NT2/D1 (cell line): ENCODE data around the gene RTCA.
A peak's percentile ranks its signal among the peaks of the same experiment; 100 is the strongest.

Experiments used
- DNase-seq: peaks from one replicate; pipeline ENCODE4 v3.0.0-alpha.2; 2011; ENCODE audit warnings: low read depth, low spot score
- H3K27me3 ChIP-seq: 2 replicates; pipeline ENCODE4 v1.6.0; 2011; ENCODE audit warnings: mild to moderate bottlenecking; ENCODE audit not compliant: insufficient read length, insufficient read depth
- H3K36me3 ChIP-seq: 2 replicates; pipeline ENCODE4 v1.6.1; 2011; ENCODE audit warnings: mild to moderate bottlenecking, low read length, mixed read lengths; ENCODE audit not compliant: insufficient read depth, insufficient read length
- H3K4me1 ChIP-seq: 2 replicates; pipeline ENCODE4 v1.5.1; 2011; ENCODE audit not compliant: insufficient read depth, insufficient read length
- H3K4me3 ChIP-seq: 2 replicates; pipeline ENCODE4 v1.5.1; 2011; ENCODE audit warnings: low read depth; ENCODE audit not compliant: insufficient read length
- H3K9ac ChIP-seq: 2 replicates; pipeline ENCODE4 v1.6.0; 2011; ENCODE audit warnings: low read depth; ENCODE audit not compliant: insufficient read length
- H3K9me3 ChIP-seq: 2 replicates; pipeline ENCODE4 v1.5.1; 2011; ENCODE audit warnings: mild to moderate bottlenecking, low read length; ENCODE audit not compliant: insufficient read depth
- SUZ12 ChIP-seq: IDR thresholded peaks from 2 replicates; pipeline ENCODE4 v1.6.1; 2011; ENCODE audit not compliant: insufficient read length, insufficient read depth; ENCODE audit errors: extremely low read depth
- YY1 ChIP-seq: IDR thresholded peaks from 2 replicates; pipeline ENCODE4 v1.6.1; 2011; ENCODE audit not compliant: insufficient read length, insufficient read depth
- ZNF274 ChIP-seq: IDR thresholded peaks from 2 replicates; pipeline ENCODE4 v1.6.1; 2011; ENCODE audit warnings: mild to moderate bottlenecking, low read depth, low read length

RTCA gene

GRCh38 chr1:100298512-100298911, 32.5 kb downstream of the RTCA start:
- H3K36me3 ChIP-seq, result peaks cover 4% of the 10 kb centered on the region
- H3K4me3 ChIP-seq, result no peak overlapping the region
- H3K27me3 ChIP-seq, result no peaks in the 10 kb centered on the region
- DNase-seq, result no peak
- H3K9ac ChIP-seq, result no peak overlapping the region
- H3K9me3 ChIP-seq, result no peaks in the 10 kb centered on the region
- H3K4me1 ChIP-seq, result no peaks in the 10 kb centered on the region
- TF ChIP-seq ZNF274, result no peak
- TF ChIP-seq YY1, result no peak
- TF ChIP-seq SUZ12, result no peak

DNA sequence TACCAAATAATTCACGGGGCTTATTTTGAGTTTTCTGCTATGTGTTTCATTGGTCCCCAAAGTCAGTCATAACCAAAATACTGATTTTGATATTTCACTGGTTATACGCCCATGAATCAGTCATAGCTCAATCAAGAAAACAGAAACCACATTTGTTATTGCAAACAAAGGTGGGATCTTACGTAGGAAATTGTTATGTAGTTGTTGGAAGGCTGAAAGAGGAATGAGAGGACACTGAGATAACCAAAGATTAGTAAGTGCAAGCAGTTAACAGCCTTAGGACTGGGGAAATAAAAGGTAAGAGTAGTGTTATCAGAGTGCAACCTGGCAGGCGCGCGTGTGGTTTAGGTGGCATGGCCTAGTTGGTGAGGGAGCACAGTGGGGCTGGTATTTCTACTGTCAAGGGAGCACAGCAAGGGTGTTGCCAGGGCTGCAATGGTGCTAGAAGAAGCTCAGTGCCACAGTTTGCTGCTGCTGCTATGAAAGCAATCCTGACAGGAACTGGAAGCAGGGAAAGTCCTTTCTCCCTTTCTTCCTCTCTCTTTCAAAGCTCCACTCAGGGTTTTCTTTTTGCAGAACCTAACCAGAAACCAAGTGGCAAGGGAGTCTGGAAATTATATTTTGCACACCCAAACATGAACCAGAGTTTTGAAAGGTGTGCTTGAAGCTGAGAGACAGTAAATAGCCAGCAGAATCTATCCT, 33.7 kb downstream of the RTCA start:
- H3K9me3 ChIP-seq, result no peaks in the 10 kb centered on the region
- no peak overlapping the region for H3K9ac ChIP-seq
- no peak for DNase-seq

GRCh38 chr1:100300691-100301090, 34.7 kb downstream of the RTCA start:
- H3K27me3 ChIP-seq, result no peaks in the 10 kb centered on the region
- H3K9ac ChIP-seq, result no peak overlapping the region
- TF ChIP-seq SUZ12, result no peak
- no peak overlapping the region for H3K4me3 ChIP-seq
- no peaks in the 10 kb centered on the region for H3K4me1 ChIP-seq
- H3K9me3 ChIP-seq, result no peaks in the 10 kb centered on the region
- no peaks in the 10 kb centered on the region for H3K36me3 ChIP-seq
- DNase-seq, result no peak

More for the DNA sequence above, 33.7 kb downstream of the RTCA start:
- Histone ChIP-seq H3K36me3 (no peaks in the 10 kb centered on the region), H3K27me3 (no peaks in the 10 kb centered on the region), H3K4me1 (no peaks in the 10 kb centered on the region), H3K4me3 (no peak overlapping the region)
- TF ChIP-seq ZNF274, result no peak
- TF ChIP-seq SUZ12, result no peak
- TF ChIP-seq YY1, result no peak

GRCh38 chr1:100302739-100303138, 36.7 kb downstream of the RTCA start:
- no peaks in the 10 kb centered on the region for H3K27me3 ChIP-seq
- H3K4me1 ChIP-seq, result no peaks in the 10 kb centered on the region
- no peaks in the 10 kb centered on the region for H3K36me3 ChIP-seq
- no peak overlapping the region for H3K4me3 ChIP-seq
- TF ChIP-seq SUZ12 (no peak), ZNF274 (no peak), YY1 (no peak)
- DNase-seq, result no peak
- H3K9ac ChIP-seq, result no peak overlapping the region
- H3K9me3 ChIP-seq, result no peaks in the 10 kb centered on the region; the same call in 1 of the 2 replicates

- H3K27me3 ChIP-seq, result no peaks in the 10 kb centered on the region
- TF ChIP-seq YY1 (no peak), ZNF274 (no peak), SUZ12 (no peak)
These were observed 38.2 kb downstream of the RTCA start for GRCh38 chr1:100304227-100304626.

GRCh38 chr1:100304921-100305320, 38.9 kb downstream of the RTCA start:
- DNase-seq, result peak; percentile 27
- Histone ChIP-seq H3K4me3 (no peak overlapping the region), H3K4me1 (no peaks in the 10 kb centered on the region), H3K9ac (no peak overlapping the region), H3K36me3 (no peaks in the 10 kb centered on the region), H3K27me3 (no peaks in the 10 kb centered on the region), H3K9me3 (no peaks in the 10 kb centered on the region; the same call in 1 of the 2 replicates)
- no peak for TF ChIP-seq ZNF274
- TF ChIP-seq YY1, result no peak
- no peak for TF ChIP-seq SUZ12

More at GRCh38 chr1:100304227-100304626, 38.2 kb downstream of the RTCA start:
- no peak overlapping the region for H3K4me3 ChIP-seq
- no peaks in the 10 kb centered on the region; the same call in 1 of the 2 replicates for H3K9me3 ChIP-seq
- no peak for DNase-seq
- H3K9ac ChIP-seq, result no peak overlapping the region
- H3K36me3 ChIP-seq, result no peaks in the 10 kb centered on the region
- H3K4me1 ChIP-seq, result no peaks in the 10 kb centered on the region

DNA sequence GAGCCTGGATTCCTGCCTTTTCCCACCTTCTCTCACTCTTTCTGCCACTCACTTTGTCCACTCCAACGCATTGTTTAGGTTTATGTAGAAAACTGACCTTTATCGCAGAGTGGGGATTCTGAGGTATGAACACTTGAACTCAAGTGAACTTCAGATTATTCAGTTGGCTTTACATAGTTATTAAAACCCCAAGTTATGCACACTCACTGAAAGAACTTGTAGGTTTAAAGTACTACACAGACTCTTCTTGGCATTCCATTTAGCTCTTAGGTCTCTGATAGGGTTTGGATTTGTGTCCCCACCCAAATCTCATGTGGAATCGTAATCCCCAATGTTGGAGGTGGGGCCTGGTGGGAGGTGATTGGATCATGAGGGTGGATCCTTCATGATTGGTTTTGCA, 39.9 kb downstream of the RTCA start:
- no peaks in the 10 kb centered on the region for H3K4me1 ChIP-seq

More for the DNA sequence above, 39.9 kb downstream of the RTCA start:
- no peak overlapping the region for H3K9ac ChIP-seq
- no peak for DNase-seq
- H3K4me3 ChIP-seq, result no peak overlapping the region
- TF ChIP-seq ZNF274 (no peak), YY1 (no peak), SUZ12 (no peak)
- no peaks in the 10 kb centered on the region for H3K27me3 ChIP-seq
- no peaks in the 10 kb centered on the region; the same call in 1 of the 2 replicates for H3K9me3 ChIP-seq
- no peaks in the 10 kb centered on the region for H3K36me3 ChIP-seq
